ENCODE results near the gene ETFA.

The ETFA gene

DNA sequence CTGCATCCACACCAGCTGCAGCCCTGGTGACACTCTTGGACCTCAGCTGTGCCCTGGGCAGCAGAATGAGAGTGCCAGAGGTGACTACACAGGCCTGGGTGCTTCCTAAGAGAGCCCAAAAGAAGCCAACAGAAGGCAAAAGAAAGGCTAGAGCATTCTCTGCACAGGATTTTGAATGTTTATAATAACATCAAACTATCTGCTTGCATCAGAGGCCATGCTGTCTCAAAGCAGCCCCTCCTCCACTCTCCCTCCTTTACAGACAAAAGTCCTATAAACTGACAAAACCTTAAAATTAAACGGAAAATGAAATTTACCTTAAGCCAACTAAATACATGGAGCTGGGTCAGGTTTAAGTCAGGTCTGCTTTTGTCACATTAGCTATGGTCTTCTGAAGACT is 95.6 kb downstream of the ETFA start:
- no peak for DNase-seq (ENCODE audit: low spot score)

DNA sequence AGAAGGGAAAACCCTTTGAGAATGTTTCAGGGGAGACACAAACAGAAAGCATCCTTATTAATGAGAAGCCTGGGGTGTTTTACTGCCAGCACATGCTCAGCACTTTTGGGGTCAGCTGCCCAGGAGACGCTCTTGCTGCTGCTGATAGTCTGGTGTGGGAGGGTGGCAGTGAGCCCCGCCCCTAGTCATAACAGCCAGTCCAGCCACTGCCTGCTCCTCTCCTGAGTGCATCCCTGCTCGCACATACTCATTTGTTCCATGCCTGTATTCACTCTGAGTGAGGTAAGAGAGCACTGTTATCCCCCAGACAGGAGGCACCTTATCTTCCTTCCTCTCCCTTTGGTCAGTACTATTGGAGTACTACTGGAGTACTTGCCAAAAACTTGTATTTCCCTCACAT is 101.3 kb downstream of the ETFA start:
- DNase-seq (ENCODE audit: low spot score) = no peak

DNA sequence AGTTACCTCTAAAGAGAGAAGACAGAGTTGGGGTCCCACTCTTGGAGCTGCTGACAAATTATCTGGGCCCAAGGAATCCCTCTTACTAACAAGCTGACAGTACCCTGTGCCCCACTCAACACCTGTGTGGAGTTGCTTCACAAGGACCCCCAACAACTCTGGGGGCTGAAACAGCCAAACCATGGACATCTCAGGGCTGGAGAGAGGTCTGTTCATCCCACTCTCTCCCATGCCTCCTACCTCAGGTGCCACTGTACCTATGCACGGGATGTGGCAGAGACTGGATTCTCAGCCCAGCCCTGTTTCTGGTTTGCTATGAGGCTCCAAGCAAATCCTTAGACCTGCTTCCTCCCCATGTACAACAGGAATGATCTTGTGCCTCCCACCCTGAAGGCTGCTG is 101.7 kb downstream of the ETFA start:
- DNase-seq (ENCODE audit: low spot score) = no peak

DNA sequence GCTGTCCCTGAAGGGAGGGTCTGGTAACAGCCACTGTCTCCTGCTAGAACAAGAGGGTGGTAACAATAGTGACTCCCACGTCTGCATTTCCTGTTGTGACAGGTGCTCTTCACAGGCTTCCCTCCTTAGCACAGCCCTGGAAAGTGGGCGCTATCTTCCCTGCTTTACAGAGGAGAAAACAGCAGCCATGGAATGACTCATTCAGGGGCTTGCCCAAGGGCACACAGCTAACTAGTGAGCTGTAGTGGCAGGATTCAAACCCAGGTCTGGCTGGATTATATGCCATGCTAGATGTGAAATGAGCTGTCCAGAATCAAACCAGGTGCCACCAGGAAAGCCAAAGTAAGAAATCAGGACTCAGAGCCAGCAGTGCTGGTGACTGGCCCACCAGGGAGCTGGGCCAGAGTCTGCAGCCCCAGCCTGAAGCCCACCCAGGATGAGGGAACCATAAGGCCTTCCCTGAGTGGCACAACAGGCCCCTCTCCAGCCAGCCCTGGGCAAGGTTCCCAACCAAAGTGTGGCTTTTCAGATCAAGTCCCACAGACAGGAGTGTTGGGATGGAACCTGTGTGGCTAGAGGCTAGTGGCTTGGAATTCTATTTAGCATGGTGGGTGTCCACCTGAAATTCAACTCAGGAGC is 102.4 kb downstream of the ETFA start:
- no peak for DNase-seq (ENCODE audit: low spot score)

DNA sequence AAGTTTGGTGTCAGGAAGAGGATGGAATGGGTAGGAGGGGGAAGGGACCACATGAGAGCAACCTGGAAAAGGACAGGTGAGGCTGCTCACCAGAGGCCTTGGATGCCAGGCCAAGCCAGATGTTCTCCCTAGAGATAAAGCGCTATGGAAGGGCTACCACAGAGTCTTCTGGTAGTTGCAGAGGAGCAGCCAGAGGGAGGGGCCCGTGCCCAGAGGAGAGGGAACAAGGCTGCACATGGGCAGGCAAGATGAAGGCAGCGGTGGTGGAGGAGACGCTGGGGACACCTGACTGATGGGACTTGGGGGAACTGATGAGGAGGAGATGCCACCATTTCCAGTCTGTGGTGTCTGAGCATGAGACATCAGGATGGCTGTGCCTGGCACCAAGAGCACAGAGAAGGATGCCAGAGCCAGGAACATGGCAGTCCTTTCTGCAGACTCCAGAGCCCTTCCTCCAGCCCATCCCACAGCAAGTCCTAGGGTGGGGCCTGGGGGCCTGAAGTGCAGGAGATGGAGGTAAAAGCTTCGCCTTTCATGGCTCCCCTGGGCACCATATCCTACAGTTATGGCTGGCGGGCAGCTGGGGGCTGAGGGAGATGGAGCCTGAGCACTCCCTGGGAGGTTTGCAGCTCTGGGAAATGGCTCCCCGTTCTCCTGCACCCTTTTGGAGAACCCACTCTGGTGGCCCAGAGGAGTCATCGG is 103.0 kb downstream of the ETFA start:
- no peak for DNase-seq (ENCODE audit: low spot score)

DNA sequence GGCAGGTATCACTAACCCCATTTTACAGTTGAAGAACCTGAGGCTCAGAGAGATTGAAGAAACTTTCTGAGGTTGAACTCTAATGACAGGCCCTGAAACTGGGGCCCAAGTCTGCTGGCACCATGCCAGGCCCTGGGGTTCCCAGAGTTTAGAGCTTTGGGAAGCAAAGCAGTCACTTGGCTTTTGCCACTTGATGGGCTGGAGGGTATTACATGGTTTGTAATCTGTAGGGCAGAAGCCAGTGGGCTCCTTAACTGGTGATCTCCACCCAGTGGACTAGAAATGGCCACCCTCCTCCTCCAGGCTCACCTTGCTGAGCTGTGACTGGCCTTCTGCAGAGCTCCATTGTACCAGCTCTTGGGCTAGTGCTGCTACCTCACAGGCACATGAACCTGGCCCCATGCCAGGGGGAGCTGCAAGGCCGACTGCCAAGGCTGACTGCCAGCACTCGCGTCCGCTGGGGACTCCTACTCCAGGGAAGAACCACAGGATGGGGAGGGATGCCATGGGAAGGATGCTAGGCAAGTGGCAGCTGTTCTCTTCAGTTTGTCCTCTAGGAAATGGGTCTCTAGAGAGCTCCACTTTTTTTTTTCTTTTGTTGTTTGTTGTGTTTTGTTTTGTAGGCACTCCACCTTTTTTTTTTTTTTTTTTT is 104.8 kb downstream of the ETFA start:
- no peak for DNase-seq (ENCODE audit: low spot score)

DNA sequence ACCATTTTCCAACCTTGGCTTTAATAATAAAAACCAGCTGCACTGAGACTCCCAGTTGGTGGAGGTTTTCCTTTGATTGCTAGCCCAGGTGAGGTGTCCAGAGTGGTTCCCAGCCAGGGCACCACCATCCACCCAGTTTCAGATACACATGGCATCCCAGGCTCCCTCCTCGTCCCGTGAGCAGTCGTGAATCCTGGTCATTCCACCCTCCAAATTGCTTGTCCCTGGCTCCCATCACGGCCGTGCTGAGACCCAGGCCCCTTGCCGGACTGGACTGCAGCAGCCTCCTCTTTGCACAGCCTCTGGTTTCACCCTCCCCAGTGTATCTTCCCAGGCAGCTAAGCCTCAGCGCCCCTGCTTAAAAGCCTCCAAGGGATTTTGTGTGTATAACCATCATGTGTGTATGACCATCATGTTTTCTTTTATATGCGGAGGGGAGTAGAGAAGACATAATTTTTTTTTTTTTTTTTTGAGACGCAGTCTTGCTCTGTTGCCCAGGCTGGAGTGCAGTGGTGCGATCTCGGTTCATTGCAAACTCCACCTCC is 106.3 kb downstream of the ETFA start:
- no peak for DNase-seq (ENCODE audit: low spot score)

DNA sequence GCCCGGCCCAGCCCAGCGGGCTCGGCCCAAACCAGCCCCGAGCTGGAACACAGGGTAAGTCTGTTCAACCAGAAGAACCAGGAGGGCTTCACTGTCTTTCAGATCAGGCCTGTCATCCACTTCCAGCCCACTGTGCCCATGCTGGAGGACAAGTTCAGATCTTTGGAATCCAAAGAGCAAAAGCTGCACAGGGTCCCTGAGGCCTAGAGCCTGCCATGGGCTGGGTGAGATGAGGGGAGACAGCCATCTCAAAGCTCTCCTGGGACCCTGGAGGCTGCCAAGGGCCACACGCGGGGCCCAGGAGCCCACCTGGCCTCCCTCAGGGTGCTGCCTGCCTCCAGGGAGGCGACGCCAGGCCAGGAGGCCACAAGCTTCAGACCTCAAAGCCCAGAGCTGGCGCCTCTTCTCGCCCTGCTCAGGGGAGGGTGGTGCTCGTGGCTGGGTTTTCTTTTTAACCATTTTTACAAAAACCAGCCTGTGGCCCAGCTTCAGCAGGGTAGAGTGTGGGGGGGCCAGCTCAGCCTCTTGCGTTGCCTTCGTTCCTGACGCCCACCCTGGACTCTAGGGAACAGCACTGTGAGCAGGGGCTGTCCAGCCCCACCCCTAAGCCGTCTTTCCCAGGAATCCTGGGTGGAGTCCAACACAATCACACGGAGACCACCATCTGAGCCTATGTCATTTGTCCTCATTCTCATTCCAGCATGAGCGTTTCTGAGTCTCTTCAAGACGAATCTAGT is 107.0 kb downstream of the ETFA start:
- DNase-seq (ENCODE audit: low spot score) = no peak

DNA sequence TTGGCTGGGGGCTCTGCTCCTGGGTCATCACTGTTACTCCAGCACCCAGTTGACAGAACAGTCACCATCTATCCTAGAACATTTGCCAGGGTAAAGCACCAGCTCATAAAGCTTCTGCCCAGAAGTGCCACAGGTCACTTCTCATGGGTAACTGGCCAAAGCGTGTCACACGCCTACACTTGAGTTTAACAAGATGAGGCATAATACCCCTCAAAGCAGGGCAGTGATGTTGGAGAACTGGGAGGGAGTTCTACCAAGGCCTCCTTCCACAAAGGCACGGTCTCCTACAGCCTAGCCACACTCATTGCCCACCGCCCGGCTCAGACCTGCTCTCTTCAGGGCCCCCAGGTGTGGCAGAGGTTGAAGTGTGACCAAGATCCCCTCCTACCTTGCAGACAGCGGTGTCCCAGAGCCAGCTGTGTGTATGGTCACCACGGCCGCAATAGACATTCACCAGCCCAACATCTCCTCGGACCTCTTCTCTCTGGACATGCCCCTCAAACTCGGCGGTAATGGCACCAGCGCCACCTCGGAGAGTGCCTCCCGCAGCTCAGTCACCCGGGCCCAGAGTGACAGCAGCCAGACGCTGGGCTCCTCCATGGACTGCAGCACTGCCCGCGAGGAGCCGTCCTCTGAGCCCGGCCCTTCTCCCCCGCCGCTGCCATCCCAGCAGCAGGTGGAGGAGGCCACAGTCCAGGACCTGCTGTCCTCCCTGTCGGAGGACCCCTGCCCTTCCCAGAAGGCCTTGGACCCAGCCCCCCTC is 107.7 kb downstream of the ETFA start:
- DNase-seq (ENCODE audit: low spot score) = no peak

DNA sequence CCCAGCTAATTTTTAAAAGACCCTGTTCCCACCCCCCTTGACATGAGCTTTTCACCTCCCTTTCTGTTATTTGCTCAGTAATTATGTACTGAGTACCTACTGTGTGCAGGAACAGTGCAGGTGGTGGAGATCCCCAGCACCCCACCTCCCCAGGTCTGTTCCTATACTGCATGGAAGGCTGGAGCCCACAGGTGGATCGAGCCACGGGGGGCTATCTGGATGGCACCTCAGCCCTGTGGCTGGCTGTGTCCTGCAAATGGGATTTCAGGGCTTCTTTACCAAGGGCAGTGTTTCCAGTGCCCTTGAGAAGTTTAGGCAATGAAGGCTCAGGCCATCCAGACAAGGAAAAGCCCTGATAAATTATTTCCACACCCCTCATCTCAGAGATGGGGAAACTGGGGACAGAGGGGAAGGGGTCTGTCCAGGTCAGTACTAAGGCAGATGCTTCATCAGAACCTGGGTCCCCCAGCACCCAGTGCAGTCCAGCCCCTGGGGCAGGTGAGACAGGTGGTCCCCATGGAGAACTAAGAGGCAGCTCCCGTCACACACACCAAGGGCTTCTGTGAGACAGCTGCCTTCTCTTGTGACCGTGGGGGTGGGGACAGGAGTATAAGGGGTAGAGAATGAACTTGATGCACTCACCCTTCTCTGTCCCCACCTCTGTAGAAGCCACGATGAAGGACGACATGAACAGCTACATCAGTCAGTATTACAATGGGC is 109.6 kb downstream of the ETFA start:
- no peak for DNase-seq (ENCODE audit: low spot score)

DNA sequence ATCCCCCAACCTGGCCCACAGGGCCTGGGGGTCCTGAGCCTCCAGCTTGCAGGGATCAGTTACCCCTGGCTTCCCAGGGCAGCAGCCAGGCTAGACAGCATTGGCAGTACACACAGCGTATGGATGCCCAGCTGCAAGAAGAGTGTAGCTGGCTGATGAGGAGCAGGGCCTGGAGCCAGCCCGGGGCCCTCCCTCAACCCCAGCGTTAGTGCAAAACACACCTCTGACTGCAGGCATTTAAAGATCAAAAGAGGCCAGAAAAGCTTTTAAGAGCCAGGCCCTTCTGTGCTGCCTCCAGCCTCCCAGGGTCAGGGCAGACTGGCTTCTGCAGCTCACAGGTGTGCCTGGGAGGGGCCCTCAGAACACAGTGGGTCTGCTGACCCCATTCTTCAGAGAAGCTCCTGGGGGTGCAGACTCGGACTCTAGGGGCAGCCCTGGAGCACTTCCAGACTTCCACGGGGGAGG is 110.6 kb downstream of the ETFA start:
- no peak for DNase-seq (ENCODE audit: low spot score)

DNA sequence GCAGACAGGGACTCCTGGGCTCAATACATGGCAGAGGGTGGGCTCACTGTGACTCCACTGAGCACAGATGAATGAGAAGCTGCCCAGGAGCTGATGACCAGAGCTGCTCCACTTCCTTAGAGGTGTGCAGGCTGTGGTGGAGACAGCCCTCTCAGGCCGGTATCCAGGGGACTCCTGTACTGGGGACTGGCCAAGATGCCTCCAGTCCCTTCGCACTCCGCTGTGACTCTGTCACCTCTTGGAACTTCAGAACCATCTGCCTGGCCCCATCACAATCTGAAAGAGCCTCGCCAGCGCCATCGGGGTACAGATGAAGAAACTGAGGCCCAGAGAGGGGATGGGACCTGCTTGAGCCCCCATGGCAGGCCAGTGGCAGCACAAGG is 111.2 kb downstream of the ETFA start:
- no peak for DNase-seq (ENCODE audit: low spot score)

DNA sequence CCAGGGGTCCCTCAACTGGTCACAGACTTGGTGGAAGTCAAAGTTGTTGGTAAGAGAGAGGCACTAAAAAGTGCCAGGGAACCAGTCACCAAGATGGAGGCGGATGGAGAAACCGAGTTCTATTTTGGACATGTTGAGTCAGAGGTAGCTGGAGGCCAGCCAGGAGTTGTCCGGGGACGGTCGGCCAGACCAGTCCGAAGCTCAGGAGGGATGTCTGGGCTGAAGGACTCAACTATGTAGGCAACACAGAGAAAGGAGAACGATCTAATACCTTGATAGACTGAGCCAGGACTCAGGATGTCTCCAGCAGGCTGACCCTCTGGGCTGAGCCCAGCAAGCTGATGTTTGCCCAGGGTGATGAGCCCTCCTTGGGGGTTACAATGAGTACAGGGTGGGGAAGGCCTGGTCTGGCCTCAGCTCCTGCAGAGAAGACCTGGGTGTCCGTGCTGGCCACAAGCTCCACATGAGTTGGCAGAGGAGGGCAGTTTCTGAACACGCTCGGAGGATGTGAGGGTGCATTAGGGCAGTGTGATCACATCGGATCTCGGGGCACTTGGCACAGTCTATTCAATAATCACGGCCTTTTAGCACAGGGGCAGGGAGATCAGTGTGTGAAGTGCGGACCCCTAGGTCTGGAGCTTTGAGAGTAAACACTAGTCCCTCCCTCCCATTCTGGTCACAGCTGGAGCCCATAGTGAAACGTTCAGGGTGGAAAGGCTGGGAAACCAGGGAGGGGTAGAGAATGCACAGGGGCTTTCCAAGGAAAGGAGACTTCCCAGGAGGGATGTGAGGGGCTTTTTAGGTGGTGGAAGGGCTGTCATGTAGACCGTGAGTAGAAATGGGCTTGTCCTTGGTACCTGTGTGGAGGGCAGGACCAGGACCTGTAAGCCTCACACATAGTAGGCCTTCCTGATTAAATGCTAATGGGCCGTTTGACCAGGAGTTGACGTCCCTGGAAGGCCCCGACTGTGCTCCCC is 111.9 kb downstream of the ETFA start:
- DNase-seq (ENCODE audit: low spot score) = peak; percentile 91

DNA sequence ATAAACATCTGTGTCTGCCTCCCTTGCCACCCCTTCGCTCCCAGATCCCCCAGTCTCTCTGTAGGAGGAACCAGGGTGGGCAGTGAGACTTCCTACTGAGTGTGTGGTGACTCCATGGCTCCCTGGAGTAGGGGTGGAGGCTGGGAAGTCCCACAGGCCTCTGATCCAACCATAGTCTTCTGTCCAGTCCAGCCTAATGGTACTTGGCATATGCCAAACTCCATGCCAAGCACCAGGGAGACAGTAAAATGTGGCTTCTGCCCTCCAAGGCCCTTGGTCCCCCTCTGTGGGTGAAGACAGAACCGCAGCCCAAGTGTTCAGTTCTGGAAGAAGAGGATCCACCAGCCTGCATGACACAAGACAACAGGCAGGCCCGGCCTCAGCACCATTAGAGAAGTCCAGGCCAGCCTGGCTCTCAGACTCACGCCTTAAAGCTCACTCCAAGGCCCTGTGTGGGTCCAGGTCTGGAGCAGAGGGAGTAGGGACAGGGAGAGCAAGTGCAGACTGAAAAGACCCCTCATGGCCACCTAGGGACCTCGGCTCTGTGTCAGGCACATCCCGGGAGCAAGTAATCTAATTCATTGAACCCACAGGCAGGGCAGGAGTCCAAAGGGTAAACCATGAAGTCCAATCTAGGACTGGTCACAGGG is 112.7 kb downstream of the ETFA start:
- no peak for DNase-seq (ENCODE audit: low spot score)

DNA sequence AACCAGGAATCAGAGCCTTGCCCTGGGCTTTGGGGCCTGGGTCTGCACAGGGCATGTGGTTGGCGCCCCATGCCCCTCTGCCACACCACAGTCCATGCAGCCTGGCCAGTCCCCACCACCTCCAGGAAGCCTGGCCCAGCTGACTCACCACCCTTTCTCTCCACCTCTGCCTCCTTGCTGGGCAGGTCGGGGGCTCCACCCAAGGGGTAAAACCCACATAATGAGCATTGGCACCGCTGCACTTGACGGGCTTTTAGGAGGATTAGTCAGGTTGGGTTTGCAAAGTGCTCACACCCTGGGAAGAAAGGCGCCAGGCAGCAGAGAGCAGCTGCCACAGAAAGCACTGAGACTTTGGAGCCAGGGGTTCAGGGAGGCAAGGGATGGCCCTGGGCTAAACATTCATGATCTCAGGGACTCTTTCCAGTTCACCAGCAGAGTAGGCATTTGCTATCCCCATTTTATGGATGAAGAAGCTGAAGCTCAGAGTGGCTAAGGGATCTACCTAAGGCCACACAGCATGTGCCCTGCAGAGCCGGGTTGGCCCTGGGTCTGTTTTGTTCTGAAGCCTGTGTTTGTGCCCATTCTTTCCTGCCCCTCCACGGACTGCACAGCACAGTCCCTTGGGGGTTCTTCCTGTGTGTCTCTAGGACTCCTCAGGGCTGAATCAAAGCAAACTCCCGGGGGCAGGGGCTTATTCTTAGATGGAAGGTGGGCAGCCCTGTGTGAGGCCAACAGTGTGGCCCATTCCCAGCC is 113.4 kb downstream of the ETFA start:
- DNase-seq (ENCODE audit: low spot score) = no peak

DNA sequence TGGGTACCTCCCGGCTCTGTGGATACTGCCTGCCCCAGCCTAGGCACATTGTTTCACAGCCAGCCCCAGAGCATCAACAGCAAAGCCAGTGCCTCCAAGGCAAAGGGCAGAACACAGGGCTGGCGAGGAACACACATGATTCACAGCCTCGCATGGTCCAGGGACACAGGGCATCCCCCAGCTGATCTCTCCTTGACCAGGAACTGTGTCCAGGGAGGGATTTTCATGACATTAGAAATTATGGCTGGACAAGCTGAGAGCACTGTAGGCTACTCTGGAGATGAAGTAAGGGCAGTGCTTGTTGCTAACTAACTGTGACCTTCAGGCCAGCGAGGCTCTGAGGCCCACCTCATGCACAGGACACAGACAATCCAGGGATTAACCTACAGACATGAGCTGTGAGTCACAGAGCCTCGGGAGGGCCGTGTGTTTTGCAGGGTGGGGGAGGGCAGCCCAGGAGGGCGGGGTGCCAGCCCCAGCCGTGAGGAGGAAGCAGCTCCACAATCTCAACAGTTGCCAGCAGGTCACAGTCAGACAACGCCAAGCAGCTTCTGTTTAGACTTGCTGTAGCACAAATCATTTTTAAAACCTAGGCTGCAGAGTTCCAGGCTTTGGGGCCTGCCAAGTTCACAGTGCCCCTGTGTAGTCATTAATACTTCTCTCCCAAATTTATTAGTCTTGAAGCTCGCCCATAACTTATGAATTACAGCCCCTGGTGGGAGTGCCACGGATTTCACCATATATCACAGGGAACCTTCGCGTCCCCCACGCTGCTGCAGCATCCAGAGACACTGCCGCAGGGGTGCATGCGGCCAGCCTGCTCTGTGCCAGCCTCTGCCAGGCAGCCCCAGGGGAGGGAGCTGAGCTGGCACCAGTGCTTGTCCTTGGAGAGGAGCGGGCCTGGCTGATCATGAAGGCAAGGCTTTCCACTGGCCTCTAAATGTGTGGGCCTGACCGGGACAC is 114.7 kb downstream of the ETFA start:
- peak; percentile 91 for DNase-seq (ENCODE audit: low spot score)

DNA sequence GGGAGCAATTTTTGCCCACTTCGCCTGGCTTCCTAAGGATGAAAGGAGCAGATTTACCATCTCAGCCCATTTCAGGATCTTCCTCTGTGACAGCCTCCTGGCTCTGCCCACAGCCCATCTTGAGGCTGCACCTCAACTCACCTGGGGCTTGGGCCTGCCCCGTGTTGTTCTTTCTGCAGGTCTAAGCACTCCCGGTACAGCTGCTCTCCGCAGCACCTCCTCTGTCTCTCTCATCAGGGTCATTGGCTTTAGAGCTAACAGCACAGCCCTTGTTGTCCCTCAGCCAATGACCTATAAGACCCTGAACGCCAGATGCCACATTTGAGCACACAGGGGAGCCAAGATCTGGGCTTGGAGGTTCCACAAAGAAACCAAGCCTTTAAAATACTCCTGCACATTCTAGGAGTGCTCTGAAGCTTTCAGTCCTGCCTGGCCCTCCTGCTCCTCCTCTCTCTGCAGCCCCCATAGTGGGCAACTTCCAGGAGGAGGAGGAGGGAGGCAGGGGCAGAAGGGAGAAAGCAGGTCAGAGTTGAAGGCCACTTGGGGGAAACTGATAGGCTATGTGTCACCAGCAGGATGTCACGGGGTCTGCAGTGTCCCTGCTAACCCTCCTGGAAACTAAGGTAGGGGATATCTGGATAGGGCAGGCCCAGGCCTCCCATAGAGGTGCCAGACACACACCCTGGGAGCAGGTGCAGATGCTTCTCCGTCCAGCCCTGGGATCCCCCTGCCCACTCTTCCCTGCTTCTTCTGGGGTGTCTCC is 115.6 kb downstream of the ETFA start:
- no peak for DNase-seq (ENCODE audit: low spot score)

All from hepatic stellate cell (primary cell).